ENCODE results near the gene SRI. TPM values are rescaled to one million over a fixed set of nuclear protein-coding genes. Genes with fewer than 3 reads are reported as not detected.
"Not testable (repeated sequence)": the region's sequence is repeated elsewhere in the genome, so short reads cannot be mapped to it uniquely, and the experiment has no call there.

Gene SRI
- polyA plus RNA-seq, 1 experiment = 171 TPM

DNA sequence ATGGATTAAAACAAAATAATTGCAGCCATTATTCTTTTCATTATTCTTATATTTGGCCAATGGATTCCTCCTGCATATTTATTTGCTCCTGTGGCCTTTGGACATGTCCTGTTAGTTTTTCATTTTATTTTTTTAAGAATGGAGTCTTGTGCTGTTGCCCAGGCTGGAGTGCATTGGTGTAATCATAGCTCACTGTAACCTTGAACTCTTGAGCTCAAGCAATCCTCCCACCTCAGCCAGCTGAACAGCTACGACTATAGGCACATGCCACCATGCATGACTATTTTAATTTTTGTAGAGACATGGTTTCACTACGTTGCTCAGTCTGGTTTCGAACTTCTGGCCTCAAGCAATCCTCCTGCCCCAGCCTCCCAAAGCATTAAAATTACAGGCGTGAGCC lies 42.7 kb upstream of the SRI start:
- no peaks in the 10 kb centered on the region for H3K27me3 ChIP-seq (ENCODE audit: control insufficient read depth, insufficient read depth, low read length)
- no peak overlapping the region for H3K27ac ChIP-seq (ENCODE audit: low read depth, low read length)
- TF ChIP-seq, protein P1, sequence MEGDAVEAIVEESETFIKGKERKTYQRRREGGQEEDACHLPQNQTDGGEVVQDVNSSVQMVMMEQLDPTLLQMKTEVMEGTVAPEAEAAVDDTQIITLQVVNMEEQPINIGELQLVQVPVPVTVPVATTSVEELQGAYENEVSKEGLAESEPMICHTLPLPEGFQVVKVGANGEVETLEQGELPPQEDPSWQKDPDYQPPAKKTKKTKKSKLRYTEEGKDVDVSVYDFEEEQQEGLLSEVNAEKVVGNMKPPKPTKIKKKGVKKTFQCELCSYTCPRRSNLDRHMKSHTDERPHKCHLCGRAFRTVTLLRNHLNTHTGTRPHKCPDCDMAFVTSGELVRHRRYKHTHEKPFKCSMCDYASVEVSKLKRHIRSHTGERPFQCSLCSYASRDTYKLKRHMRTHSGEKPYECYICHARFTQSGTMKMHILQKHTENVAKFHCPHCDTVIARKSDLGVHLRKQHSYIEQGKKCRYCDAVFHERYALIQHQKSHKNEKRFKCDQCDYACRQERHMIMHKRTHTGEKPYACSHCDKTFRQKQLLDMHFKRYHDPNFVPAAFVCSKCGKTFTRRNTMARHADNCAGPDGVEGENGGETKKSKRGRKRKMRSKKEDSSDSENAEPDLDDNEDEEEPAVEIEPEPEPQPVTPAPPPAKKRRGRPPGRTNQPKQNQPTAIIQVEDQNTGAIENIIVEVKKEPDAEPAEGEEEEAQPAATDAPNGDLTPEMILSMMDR (IDR thresholded peaks at IDR 0.05; ENCODE audit: low read depth, low read length) = no peak
- no peak for DNase-seq (ENCODE audit: low read depth, low spot score)
- H3K4me3 ChIP-seq (ENCODE audit: low read depth, low read length) = no peak overlapping the region
- no peaks in the 10 kb centered on the region for H3K9me3 ChIP-seq (ENCODE audit: control insufficient read depth, insufficient read depth, low read length)
- CTCF ChIA-PET = no interaction called here
- POLR2A ChIA-PET = no interaction called here

DNA sequence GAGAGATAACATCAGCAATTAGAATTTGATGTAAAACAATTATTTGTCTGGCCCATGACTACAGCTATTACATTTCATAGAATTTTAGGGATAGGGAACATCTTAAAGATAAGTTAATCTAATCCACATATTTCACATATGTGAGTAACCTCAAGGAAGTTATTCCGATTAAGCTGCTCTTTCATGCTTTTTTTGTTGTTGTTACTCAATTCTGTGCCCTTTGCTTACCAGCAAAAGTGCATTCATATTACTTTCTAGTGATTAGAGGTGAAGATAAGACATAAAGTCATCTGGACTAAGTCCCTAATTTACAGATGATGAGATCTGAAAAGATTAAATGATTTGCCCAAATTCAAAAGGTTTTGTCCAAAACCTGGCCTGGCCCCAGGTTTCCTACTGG lies 40.9 kb upstream of the SRI start:
- Histone ChIP-seq H3K27ac (ENCODE audit: low read depth, low read length) (no peak overlapping the region), H3K9me3 (ENCODE audit: control insufficient read depth, insufficient read depth, low read length) (no peaks in the 10 kb centered on the region), H3K27me3 (ENCODE audit: control insufficient read depth, insufficient read depth, low read length) (no peaks in the 10 kb centered on the region), H3K4me3 (ENCODE audit: low read depth, low read length) (no peak overlapping the region)
- TF ChIP-seq, protein P1 (IDR thresholded peaks at IDR 0.05; ENCODE audit: low read depth, low read length) = no peak
- ChIA-PET CTCF (no interaction called here), POLR2A (no interaction called here)
- no peak for DNase-seq (ENCODE audit: low read depth, low spot score)

DNA sequence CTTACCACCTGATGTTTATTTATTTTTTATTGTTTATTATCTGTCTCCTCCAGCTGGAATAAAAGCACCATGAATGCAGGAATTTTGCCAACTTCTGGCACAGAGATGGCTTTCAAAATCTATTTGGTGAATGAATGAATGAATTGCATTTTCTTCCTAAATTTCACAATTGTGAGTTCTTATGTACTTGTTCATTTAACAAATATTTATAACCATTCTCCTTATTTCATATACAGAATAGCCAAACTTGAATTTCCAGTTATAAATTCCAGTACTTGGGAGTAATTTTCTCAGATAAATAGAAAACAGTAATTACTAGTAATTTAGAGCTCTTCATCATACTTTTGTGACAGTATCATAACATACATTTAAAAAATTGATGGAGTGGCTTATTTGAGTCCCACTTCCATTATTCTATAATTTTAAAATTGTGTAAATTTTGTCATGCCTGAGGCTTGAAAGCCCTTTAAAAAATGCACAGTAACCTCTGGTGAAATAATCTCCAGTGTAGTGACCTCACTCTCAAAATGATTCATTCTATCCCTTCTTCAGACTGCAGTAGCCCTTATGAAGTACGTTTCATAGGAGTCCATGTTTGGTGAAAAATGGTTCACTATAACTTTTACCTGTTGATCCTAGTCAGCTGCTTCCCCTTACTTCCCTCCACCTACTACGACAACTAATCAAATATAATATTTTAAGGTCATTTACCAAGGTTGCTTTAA lies 40.0 kb upstream of the SRI start:
- H3K27ac ChIP-seq (ENCODE audit: low read depth, low read length) = no peak overlapping the region
- H3K4me3 ChIP-seq (ENCODE audit: low read depth, low read length) = no peak overlapping the region
- H3K9me3 ChIP-seq (ENCODE audit: control insufficient read depth, insufficient read depth, low read length) = no peaks in the 10 kb centered on the region; the same call in 1 of the 2 replicates
- DNase-seq (ENCODE audit: low read depth, low spot score) = no peak
- TF ChIP-seq, protein P1 (IDR thresholded peaks at IDR 0.05; ENCODE audit: low read depth, low read length) = no peak
- POLR2A ChIA-PET = no interaction called here
- CTCF ChIA-PET = no interaction called here
- no peaks in the 10 kb centered on the region for H3K27me3 ChIP-seq (ENCODE audit: control insufficient read depth, insufficient read depth, low read length)

DNA sequence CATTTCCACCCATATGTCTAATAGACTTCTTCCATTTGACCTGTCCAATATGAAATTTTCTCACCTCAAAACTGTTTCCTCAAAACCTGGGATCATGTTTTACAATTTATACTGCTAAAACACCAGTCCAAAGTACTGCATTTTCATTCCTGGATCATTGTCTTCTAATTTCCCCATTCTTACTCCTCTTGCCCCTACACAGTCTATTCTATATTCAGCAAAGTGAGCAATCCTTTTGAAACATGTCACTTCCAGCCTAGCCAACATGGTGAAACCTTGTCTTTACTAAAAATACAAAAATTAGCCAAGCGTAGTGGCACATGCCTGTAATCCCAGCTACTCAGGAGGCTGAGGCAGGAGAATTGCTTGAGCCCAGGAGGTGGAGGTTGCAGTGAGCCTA lies 38.5 kb upstream of the SRI start:
- CTCF ChIA-PET = not testable (repeated sequence)

DNA sequence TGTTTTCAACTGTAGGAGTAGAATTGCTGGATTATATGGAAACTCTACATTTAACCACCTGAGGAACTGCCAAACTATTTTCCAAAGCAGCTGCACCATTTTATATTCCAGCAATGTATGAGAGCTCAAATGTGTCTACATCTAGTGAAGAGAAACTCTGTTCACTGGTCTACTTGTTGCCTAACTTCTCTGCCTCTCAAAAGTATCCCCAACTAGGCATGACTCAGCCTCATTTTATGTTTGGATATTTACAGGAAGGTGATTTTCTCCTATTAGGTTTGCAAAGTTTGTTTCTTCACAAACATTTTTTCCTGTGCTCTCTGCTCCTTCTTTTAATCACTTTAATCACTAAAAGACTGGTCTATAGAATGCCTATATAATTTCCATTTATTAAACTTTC lies 37.1 kb upstream of the SRI start:
- no peaks in the 10 kb centered on the region for H3K27me3 ChIP-seq (ENCODE audit: control insufficient read depth, insufficient read depth, low read length)
- TF ChIP-seq, protein P1 (IDR thresholded peaks at IDR 0.05; ENCODE audit: low read depth, low read length) = no peak
- ChIA-PET POLR2A (no interaction called here), CTCF (no interaction called here)
- H3K9me3 ChIP-seq (ENCODE audit: control insufficient read depth, insufficient read depth, low read length) = no peaks in the 10 kb centered on the region; the same call in 1 of the 2 replicates
- no peak for DNase-seq (ENCODE audit: low read depth, low spot score)
- H3K27ac ChIP-seq (ENCODE audit: low read depth, low read length) = no peak overlapping the region
- H3K4me3 ChIP-seq (ENCODE audit: low read depth, low read length) = no peak overlapping the region

More for the DNA sequence above, 38.5 kb upstream of the SRI start:
- H3K4me3 ChIP-seq (ENCODE audit: low read depth, low read length); DNase-seq (ENCODE audit: low read depth, low spot score); H3K27ac ChIP-seq (ENCODE audit: low read depth, low read length); H3K27me3 ChIP-seq (ENCODE audit: control insufficient read depth, insufficient read depth, low read length); POLR2A ChIA-PET; H3K9me3 ChIP-seq (ENCODE audit: control insufficient read depth, insufficient read depth, low read length): not testable (repeated sequence)
